Stimulated activated CD4-positive, alpha-beta T cell treated with anti-CD3 and anti-CD28 coated beads, Interleukin-4, amount 100 ng/mL, for 24 hours (primary cell): ENCODE data around the gene SLC12A4.
"Not testable (repeated sequence)": the region's sequence is repeated elsewhere in the genome, so short reads cannot be mapped to it uniquely, and the experiment has no call there.

Source experiments
- DNase-seq: peaks from one replicate; pipeline ENCODE4 v3.0.0-alpha.2; 2020

The SLC12A4 gene

GRCh38 chr16:67987460-67988160, 19.2 kb upstream of the SLC12A4 start:
- DNase-seq: no peak

GRCh38 chr16:67986949-67987348, 18.5 kb upstream of the SLC12A4 start:
- no peak for DNase-seq

- no peak for DNase-seq
These were observed 13.7 kb upstream of the SLC12A4 start for GRCh38 chr16:67982011-67982696.

GRCh38 chr16:67979955-67980678, 11.7 kb upstream of the SLC12A4 start, which contains the start of gene DPEP3:
Gene DPEP3 (minus strand): TSS chr16:67980499. CDS start chr16:67980380, 119 bp downstream.
- DNase-seq: no peak

GRCh38 chr16:67977469-67978227, 9.2 kb upstream of the SLC12A4 start:
- DNase-seq: no peak

GRCh38 chr16:67977005-67977404, 8.6 kb upstream of the SLC12A4 start:
- DNase-seq: no peak

GRCh38 chr16:67976205-67976604, 7.8 kb upstream of the SLC12A4 start:
- DNase-seq: no peak

- DNase-seq: no peak
These were observed 7.1 kb upstream of the SLC12A4 start for GRCh38 chr16:67975321-67976105.

- DNase-seq: not testable (repeated sequence)
These were observed 3.8 kb upstream of the SLC12A4 start for GRCh38 chr16:67972285-67972684.

- no peak for DNase-seq
These were observed 2.7 kb upstream of the SLC12A4 start for GRCh38 chr16:67971111-67971510.

- DNase-seq: no peak
These were observed 1.0 kb upstream of the SLC12A4 start for GRCh38 chr16:67969254-67970039.

- peak; percentile 40 for DNase-seq
These were observed 458 bp downstream of the SLC12A4 start for GRCh38 chr16:67967958-67968399.

- DNase-seq: peak; percentile 29
These were observed 1.1 kb downstream of the SLC12A4 start for GRCh38 chr16:67967183-67967957.

GRCh38 chr16:67966549-67967182, 1.8 kb downstream of the SLC12A4 start:
- DNase-seq: no peak

GRCh38 chr16:67965668-67966548, 2.5 kb downstream of the SLC12A4 start:
- DNase-seq: no peak

GRCh38 chr16:67964477-67965131, 3.8 kb downstream of the SLC12A4 start:
- no peak for DNase-seq

GRCh38 chr16:67963662-67964321, 4.6 kb downstream of the SLC12A4 start:
- DNase-seq: no peak

- no peak for DNase-seq
These were observed 5.2 kb downstream of the SLC12A4 start for GRCh38 chr16:67963292-67963661.
